ENCODE measurements around the gene RAB1A.
"Not testable (repeated sequence)": the region's sequence is repeated elsewhere in the genome, so short reads cannot be mapped to it uniquely, and the experiment has no call there.

RAB1A gene

DNA sequence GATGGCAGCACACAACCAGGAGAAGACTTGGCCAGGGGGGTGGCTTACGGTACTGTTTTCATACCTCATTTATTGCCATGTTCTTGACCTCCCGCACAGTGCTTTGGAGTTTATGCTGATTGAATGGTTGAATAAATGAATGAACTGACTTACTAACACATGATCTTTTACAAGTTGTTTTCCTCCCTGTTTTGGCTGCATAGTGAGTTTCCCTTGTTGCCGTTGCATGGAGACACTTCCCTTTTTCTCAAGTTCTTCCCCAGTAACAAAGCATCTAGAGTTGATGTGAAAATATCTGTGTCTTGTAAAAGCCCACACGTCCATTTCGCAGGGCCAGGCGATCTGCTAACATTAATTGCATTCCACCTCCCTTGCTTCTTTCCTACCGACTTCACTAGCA lies 35.7 kb upstream of the RAB1A start:
- H3K4me3 ChIP-seq (replicated peaks; ENCODE audit: low read depth, low read length): no peak overlapping the region
- no peak for DNase-seq (ENCODE audit: extremely low read depth, low read depth)
- TF ChIP-seq, protein P1, sequence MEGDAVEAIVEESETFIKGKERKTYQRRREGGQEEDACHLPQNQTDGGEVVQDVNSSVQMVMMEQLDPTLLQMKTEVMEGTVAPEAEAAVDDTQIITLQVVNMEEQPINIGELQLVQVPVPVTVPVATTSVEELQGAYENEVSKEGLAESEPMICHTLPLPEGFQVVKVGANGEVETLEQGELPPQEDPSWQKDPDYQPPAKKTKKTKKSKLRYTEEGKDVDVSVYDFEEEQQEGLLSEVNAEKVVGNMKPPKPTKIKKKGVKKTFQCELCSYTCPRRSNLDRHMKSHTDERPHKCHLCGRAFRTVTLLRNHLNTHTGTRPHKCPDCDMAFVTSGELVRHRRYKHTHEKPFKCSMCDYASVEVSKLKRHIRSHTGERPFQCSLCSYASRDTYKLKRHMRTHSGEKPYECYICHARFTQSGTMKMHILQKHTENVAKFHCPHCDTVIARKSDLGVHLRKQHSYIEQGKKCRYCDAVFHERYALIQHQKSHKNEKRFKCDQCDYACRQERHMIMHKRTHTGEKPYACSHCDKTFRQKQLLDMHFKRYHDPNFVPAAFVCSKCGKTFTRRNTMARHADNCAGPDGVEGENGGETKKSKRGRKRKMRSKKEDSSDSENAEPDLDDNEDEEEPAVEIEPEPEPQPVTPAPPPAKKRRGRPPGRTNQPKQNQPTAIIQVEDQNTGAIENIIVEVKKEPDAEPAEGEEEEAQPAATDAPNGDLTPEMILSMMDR (IDR thresholded peaks at IDR 0.05; ENCODE audit: low read depth, low read length, missing control alignments): no peak

DNA sequence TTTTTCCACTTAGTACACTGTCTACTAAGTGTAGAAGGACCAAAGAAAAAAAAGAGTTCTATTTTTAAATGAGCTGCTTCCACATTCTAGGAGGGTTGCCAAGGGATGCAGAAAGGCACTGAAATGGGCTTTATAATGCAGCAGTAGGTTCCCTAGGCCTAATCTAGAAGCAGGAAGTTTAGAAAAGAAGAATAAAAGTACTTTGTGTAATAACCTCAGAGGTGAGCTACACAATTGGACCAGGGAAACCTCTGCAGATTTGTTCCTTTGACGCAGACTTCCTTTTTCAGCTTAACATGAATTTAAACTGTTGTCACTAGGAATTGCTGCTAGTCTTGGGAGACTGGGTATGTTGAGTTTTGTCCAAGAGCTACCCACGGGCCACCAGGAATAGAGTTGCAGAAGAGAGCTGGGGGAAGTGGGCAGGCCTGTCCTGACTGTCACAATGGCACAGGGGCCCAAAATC lies 34.6 kb upstream of the RAB1A start:
- H3K4me3 ChIP-seq (replicated peaks; ENCODE audit: low read depth, low read length): no peak overlapping the region
- TF ChIP-seq, protein P1 (IDR thresholded peaks at IDR 0.05; ENCODE audit: low read depth, low read length, missing control alignments): no peak
- DNase-seq (ENCODE audit: extremely low read depth, low read depth): no peak

- H3K4me3 ChIP-seq (replicated peaks; ENCODE audit: low read depth, low read length): no peak overlapping the region
- TF ChIP-seq, protein P1 (IDR thresholded peaks at IDR 0.05; ENCODE audit: low read depth, low read length, missing control alignments): no peak
- DNase-seq (ENCODE audit: extremely low read depth, low read depth): no peak
Observed at GRCh38 chr2:65161551-65162100, 31.7 kb upstream of the RAB1A start.

DNA sequence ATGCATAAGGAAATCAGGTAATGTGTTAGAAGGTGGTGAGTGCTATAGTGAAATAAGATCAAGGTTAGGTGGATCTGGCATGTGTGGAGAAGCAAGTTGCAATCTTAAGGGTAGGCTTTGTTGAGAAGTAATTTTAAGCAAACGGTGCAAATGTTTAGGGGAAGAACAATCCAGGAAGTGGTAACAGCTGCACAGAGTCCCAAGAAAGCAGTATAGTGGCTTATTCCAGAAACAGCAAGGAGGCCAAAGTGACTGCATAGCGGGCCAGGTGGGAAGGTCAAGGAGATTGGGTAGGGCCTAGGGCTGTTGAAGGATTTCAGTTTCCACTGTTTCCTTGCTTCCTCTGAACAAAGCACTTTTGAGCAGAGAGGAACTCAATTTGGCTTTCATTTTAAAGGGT lies 30.0 kb upstream of the RAB1A start:
- TF ChIP-seq, protein P1 (IDR thresholded peaks at IDR 0.05; ENCODE audit: low read depth, low read length, missing control alignments): no peak
- no peak overlapping the region for H3K4me3 ChIP-seq (replicated peaks; ENCODE audit: low read depth, low read length)
- no peak for DNase-seq (ENCODE audit: extremely low read depth, low read depth)

DNA sequence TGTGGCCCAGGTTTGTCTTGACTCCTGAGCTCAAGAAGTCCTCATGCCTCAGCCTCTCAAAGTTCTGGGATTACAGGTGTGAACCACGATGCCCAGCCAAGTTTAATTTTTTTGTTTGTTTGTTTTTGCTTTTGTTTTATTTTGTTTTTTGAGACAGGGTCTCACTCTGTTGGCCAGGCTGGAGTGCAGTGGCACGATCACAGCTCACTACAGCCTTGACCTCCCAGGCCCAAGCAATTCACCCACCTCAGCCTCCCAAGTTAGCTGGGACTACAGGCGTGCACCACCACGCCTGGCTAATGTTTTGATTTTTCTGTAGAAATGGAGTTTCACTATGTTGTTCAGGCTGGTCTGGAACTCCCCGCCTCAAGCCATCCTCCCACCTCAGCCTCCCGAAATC lies 29.4 kb upstream of the RAB1A start:
- H3K4me3 ChIP-seq (replicated peaks; ENCODE audit: low read depth, low read length): no peak overlapping the region
- no peak for DNase-seq (ENCODE audit: extremely low read depth, low read depth)
- TF ChIP-seq, protein P1 (IDR thresholded peaks at IDR 0.05; ENCODE audit: low read depth, low read length, missing control alignments): no peak

GRCh38 chr2:65158557-65158956 lies 28.7 kb upstream of the RAB1A start:
- TF ChIP-seq, protein P1 (IDR thresholded peaks at IDR 0.05; ENCODE audit: low read depth, low read length, missing control alignments): no peak
- DNase-seq (ENCODE audit: extremely low read depth, low read depth): no peak

DNA sequence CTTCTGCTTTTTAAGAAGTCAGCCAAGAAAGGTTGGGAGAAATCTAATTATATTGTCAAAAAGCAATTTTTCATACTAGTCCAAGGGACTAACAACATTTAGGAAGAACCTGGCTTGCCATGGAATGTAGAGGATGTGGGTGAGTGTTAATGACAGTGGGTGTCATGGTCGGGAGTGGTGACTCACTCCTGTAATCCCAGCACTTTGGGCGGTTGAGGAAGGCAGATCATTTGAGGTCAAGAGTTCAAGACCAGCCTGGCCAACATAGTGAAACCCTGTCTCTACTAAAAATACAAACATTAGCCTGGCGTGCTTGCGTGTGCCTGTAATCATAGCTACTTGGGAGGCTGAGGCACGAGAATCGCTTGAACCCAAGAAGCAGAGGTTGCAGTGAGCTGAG lies 27.9 kb upstream of the RAB1A start:
- not testable (repeated sequence) for H3K4me3 ChIP-seq (replicated peaks; ENCODE audit: low read depth, low read length); DNase-seq (ENCODE audit: extremely low read depth, low read depth)

More at GRCh38 chr2:65158557-65158956, 28.7 kb upstream of the RAB1A start:
- H3K4me3 ChIP-seq (replicated peaks; ENCODE audit: low read depth, low read length): no peak overlapping the region
